Stimulated activated naive CD8-positive, alpha-beta T cell treated with anti-CD3 and anti-CD28 coated beads, Interleukin-15, amount 100 ng/mL, for 72 hours (primary cell): ENCODE measurements around the gene SNAP47.

Experiments
- ATAC-seq: fragments of 150-1000 bp; cut with Tn5 transposase; 2 replicates; pipeline ENCODE4 v1.10.0; 2021; ENCODE audit warnings: mild to moderate bottlenecking, moderate library complexity
- DNase-seq, 2 donors: peaks; one replicate each; pipeline ENCODE4 v3.0.0; 2021 to 2022
- H3K27ac Mint-ChIP-seq, 2 donors: one replicate each; pipeline ENCODE4 v1.8.0; 2022; ENCODE audit warnings: mild to moderate bottlenecking in 2 of 2, mixed read lengths in 2 of 2, moderate library complexity in 2 of 2
- H3K27me3 Mint-ChIP-seq: one replicate; pipeline ENCODE4 v1.8.0; 2022; ENCODE audit warnings: mixed read lengths
- H3K4me1 Mint-ChIP-seq: one replicate; pipeline ENCODE4 v1.8.0; 2022; ENCODE audit warnings: mild to moderate bottlenecking, mixed read lengths
- H3K4me3 Mint-ChIP-seq, 2 donors: one replicate each; pipeline ENCODE4 v1.8.0; 2022; ENCODE audit warnings: mild to moderate bottlenecking in 2 of 2, mixed read lengths in 2 of 2, moderate library complexity in 1 of 2
- H3K9me3 Mint-ChIP-seq, 2 donors: one replicate each; pipeline ENCODE4 v1.8.0; 2022; ENCODE audit warnings: mixed read lengths in 2 of 2

The SNAP47 gene

DNA sequence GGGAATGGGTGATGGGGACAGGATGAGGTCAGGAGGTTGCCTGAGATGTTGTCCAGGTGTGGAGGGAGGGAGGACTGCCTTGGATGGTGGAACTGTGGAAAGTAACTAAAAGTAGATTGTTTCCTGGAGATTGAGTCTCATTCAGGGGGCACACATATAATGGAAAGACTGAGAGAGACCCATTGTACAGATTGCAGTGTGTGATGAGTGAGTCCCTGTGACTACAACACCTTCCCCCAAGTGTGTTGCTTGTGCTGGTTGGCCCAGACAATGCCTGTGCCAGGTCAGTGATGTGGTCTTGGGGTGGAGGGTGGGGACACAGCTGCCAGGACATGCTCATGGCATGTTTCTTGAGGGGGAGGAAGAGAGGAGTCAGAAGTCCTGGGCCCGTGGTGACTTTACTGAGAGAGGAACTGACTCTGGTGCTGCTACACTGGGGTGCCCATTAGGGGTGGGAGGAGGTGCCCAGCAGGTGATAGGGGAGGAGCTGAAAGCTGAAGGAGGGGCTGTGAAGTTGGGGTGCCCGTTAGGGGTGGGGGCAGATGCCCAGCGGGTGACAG lies 5.2 kb downstream of the SNAP47 start:
- Mint-ChIP-seq H3K4me3 (no peak overlapping the region), H3K27ac (peak overlapping the region in 1 of 2 donors; percentile 42), H3K4me1 (peaks cover 75% of the 10 kb centered on the region), H3K27me3 (no peaks in the 10 kb centered on the region), H3K9me3 (no peaks in the 10 kb centered on the region)
- ATAC-seq = no peak
- no peak for DNase-seq

DNA sequence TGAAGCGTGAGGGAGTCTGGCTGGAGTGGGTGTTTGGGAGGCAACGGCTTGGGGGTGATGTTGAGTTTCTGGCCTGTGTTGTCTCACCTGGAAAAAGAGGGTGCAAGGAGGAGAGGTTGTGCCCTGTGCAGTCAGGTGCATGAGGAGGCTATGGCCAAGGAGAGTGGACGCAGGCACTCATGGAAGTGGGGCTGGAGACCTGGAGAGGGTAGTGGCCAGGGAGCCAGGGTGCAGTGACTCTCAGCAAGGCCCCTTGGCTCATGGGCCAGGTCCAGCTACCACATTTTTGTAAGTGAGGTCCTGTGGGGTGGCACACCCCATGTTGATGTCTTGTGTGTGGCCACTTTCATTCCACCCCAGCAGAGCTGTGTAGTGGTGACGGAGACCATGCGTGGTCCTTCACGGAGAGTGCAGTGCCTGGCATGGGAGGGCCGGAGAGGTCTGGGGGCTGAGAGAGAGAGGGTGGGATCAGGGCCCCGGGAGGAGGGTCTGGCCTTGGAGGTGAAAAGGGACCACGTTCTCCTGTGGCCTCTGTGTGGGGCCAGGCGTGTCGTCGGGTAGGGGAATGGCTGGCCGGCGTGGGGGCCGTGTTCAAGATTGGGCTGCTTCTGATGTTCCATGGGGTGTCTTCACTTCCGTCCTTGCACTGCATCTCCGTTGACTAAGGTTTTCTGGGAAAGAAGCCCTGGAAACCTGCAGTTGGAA lies 6.1 kb downstream of the SNAP47 start:
- H3K4me1 Mint-ChIP-seq = peaks cover 67% of the 10 kb centered on the region
- H3K27ac Mint-ChIP-seq = peak overlapping the region in 1 of 2 donors; percentile 80
- H3K4me3 Mint-ChIP-seq = no peak overlapping the region
- no peak for DNase-seq
- ATAC-seq = no peak
- no peaks in the 10 kb centered on the region for H3K9me3 Mint-ChIP-seq
- H3K27me3 Mint-ChIP-seq = no peaks in the 10 kb centered on the region

DNA sequence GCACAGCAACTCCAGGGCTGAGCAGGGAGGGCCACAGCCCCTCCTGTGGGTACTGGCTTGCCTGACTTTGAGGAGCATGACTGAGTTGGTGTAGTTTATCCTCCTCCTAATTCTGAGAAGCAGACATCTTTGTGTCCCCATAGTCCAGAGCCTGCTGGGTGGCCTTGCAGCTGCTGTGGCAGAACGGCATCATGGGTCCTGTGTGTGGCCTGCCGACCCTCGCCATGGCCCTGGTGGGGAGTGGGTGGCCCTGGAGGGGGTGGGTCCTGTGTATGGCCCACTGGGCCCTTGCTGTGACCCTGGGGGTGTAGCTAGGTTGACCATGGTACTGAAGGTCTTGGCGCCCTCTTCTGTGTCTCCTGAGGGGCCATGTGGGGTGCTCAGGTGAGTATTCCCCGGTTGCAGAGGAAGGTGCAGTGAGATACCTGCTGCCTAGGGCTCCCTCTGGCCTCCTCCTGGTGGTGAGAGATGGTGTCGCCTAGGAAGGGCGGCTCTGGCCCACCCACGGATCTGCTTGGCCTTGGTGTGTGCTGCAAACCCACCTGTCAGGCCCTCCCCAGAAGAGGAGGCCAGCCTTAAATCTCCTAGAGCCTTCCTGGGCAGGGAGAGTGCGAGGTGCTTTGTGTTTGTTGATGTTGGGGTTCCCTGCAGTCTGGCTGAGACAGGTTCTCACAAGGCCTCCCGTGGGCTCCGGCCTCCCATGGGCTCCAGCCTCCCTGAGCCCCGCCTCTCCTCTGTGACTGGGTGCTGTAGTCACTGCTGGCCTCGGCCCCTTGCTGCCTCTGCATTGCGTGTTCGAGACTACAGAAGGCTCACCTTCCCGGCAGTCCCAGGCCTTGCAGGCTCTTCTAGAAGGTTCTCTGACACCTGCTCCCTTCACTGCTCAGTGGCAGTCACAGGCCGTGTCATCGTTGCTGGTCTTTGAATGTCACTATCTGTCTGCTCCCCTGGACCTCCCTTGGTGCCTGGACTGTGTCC lies 7.8 kb downstream of the SNAP47 start:
- Mint-ChIP-seq H3K4me1 (peaks cover 53% of the 10 kb centered on the region), H3K27ac (peak overlapping the region; percentile 37 to 38), H3K9me3 (no peaks in the 10 kb centered on the region), H3K4me3 (no peak overlapping the region), H3K27me3 (no peaks in the 10 kb centered on the region)
- no peak for DNase-seq
- ATAC-seq = peak; percentile 21

DNA sequence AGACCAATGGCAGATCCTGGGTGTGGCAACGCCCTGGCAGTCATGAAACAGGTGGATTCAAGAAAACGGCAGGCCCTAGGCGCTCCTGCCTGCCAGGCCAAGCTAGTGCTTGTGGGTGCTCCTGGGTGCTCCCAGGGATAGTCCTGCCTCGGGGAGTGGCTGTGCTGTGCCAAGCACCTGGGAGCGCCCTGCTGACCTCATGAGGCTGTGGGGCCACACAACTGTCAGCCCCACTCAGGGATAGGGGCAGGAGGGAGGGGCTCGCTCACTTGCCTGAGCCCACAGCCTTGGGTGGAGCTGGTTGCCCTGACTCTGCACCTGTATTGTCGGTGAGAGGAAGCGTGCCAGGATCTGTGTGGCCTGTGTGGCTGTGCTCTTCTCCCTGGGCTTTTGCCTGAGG lies 9.4 kb downstream of the SNAP47 start:
- Mint-ChIP-seq H3K27ac (no peak overlapping the region), H3K4me1 (peaks cover 53% of the 10 kb centered on the region), H3K27me3 (no peaks in the 10 kb centered on the region), H3K4me3 (no peak overlapping the region), H3K9me3 (no peaks in the 10 kb centered on the region)
- no peak for ATAC-seq
- DNase-seq = no peak

DNA sequence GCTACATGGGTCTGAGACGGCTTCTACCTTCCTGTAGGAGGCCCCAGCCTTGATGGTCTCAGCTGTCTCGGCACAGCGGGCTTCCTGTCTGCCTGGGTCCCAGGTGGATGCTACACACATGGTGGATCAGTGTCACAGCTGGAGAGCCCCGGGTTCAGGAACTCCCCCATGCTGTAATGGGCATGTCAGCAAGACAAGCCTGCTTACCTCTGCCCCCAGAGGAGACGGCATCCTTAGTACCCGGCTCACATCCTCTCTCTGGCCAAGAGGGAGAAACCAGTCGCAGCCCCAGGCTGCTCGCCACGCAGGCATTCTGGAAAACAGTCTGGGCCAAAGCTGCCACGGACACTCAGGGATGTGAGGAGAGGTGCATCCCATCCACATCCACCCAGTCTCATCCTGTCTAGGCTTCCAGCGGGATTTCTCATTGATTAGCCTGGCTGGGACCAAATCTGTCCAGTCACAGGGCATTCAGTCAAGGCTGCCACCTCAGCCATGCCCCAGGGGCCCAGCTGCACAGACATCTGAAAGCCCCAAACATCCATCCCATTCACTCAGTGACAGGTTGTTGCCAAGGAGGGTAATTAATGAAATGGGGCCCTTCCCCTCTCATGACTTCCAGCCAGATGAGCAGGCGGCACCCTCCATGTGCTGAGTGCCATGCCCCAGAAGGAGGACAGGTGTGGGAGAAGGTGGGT lies 10.5 kb downstream of the SNAP47 start:
- Mint-ChIP-seq H3K27ac (no peak overlapping the region), H3K4me1 (peaks cover 43% of the 10 kb centered on the region), H3K27me3 (no peaks in the 10 kb centered on the region), H3K9me3 (no peaks in the 10 kb centered on the region), H3K4me3 (no peak overlapping the region)
- DNase-seq (no peak), ATAC-seq (no peak)

DNA sequence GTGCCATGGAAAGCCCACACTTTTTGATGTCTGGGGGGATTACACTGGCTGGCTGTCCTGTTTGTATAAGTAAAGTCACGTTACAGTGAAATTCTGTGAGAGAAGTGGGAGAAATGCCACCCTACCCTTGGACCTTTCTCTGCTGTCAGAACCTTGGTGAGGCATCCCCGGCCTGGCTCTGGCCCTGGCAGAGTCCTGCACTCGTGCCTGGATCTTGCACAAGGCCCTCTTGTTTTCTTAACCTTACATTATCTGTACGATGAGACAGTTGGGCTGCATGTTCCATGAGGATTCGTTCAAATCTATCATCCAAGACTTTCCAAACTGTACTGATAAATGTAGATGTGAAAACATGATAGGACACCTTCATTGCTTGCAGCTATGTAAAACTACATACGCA lies 11.4 kb downstream of the SNAP47 start:
- Mint-ChIP-seq H3K27me3 (no peaks in the 10 kb centered on the region), H3K27ac (no peak overlapping the region), H3K4me3 (no peak overlapping the region), H3K9me3 (no peaks in the 10 kb centered on the region), H3K4me1 (peaks cover 33% of the 10 kb centered on the region)
- DNase-seq = no peak
- ATAC-seq = no peak

DNA sequence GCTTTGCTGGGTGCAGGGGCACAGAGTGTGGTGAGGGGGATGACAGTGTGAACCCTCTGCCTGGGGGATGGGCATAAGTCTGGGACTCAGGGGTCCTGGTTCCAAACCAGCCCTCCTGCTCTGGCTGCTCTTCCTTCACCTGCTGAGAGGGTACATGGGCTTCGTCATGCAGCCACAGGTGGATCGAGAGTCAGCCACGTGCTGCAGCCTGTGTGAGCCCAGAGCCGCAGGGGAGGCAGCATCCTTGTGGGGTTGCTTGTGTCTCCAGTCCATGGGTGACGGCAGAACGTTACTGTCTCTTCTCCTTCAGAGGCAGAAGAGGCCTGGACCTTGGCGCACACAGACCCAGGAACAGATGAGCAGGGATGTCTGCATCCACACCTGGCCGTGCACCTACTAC lies 12.1 kb downstream of the SNAP47 start:
- H3K27me3 Mint-ChIP-seq = no peaks in the 10 kb centered on the region
- no peak overlapping the region for H3K4me3 Mint-ChIP-seq
- H3K27ac Mint-ChIP-seq = no peak overlapping the region
- H3K4me1 Mint-ChIP-seq = peaks cover 30% of the 10 kb centered on the region
- no peaks in the 10 kb centered on the region for H3K9me3 Mint-ChIP-seq
- no peak for ATAC-seq
- DNase-seq = no peak

DNA sequence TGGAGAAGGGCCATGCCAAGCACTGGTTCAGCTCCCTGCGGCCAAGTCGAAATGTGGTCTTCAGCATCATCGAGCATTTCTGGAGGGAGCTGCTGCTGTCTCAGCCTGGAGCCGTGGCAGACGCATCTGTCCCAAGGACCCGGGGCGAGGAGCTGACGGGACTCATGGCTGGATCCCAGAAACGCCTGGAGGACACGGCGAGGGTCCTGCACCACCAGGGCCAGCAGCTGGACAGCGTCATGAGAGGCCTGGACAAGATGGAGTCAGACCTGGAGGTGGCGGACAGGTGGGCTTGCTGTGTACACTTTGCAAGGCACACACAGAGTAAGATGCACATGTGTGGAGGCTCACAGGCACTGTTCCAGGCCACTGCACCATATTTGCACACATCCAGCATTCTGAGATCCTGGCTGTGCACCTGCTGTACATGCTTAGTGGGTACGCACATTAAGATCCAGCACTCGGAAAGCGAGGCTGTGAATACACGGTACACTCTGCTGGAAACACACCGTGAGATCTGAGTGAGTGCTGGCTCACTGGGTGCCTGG lies 12.8 kb downstream of the SNAP47 start:
- no peaks in the 10 kb centered on the region for H3K9me3 Mint-ChIP-seq
- ATAC-seq (peak; percentile 8), DNase-seq (no peak)
- no peak overlapping the region for H3K4me3 Mint-ChIP-seq
- H3K27ac Mint-ChIP-seq = no peak overlapping the region
- peaks cover 24% of the 10 kb centered on the region for H3K4me1 Mint-ChIP-seq
- H3K27me3 Mint-ChIP-seq = no peaks in the 10 kb centered on the region

DNA sequence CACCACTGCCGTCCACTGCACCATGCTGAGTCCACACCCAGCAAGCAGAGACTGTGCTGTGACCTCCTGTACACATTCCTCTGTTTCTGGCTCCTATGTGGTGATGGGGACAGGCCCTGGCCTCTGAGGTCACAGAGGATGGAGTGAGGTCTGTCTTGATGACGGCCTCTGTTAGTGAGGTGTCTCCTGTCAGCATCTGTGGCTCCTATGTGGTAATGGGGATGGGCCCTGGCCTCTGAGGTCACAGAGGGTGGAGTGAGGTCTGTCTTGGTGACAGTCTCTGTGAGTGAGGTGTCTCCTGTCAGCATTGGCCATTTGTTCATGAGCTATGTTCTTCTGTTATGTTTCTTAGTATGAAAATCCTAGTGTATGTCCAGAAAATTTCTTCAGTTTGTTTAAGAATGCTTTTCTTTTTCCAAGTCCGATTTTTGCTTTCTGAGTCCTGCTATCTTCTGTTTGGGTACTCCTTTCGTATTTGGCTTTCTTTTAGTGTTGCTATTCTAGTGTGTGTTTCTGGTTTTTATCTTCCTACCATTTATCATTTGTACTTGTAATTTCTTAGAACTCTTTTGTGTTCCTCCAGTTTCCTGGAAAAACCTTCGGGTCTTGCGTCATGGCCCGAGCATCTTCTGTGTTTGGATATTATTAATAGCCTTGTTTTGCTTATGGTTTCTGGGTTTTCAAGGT lies 13.4 kb downstream of the SNAP47 start:
- ATAC-seq (peak; percentile 74), DNase-seq (no peak)
- peaks cover 17% of the 10 kb centered on the region for H3K4me1 Mint-ChIP-seq
- no peaks in the 10 kb centered on the region for H3K9me3 Mint-ChIP-seq
- no peak overlapping the region for H3K4me3 Mint-ChIP-seq
- peak overlapping the region in 1 of 2 donors; percentile 16 for H3K27ac Mint-ChIP-seq
- no peaks in the 10 kb centered on the region for H3K27me3 Mint-ChIP-seq

DNA sequence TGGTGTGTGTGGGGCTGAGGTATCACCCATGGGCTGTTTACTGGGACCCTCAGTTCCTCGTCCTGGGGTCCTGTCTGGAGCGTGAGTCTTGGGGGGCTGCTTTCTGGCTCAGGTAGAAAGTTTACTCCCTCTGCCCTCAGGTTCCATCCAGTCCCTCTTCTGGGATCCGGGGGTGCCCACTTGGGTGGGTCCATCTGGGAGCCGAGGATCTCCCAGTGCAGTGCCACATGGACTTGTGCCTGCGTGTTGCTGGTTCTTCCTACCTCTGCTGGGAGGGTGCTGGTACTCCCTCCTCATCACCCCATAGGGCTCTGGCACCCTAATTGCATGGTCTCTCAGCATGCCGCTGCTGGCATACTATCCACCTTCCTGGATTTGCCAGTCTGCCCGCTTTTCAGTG lies 14.0 kb downstream of the SNAP47 start:
- no peak for ATAC-seq
- Mint-ChIP-seq H3K27ac (peak overlapping the region in 1 of 2 donors; percentile 42), H3K9me3 (no peaks in the 10 kb centered on the region), H3K4me1 (peaks cover 13% of the 10 kb centered on the region), H3K27me3 (no peaks in the 10 kb centered on the region), H3K4me3 (no peak overlapping the region)
- DNase-seq = no peak

DNA sequence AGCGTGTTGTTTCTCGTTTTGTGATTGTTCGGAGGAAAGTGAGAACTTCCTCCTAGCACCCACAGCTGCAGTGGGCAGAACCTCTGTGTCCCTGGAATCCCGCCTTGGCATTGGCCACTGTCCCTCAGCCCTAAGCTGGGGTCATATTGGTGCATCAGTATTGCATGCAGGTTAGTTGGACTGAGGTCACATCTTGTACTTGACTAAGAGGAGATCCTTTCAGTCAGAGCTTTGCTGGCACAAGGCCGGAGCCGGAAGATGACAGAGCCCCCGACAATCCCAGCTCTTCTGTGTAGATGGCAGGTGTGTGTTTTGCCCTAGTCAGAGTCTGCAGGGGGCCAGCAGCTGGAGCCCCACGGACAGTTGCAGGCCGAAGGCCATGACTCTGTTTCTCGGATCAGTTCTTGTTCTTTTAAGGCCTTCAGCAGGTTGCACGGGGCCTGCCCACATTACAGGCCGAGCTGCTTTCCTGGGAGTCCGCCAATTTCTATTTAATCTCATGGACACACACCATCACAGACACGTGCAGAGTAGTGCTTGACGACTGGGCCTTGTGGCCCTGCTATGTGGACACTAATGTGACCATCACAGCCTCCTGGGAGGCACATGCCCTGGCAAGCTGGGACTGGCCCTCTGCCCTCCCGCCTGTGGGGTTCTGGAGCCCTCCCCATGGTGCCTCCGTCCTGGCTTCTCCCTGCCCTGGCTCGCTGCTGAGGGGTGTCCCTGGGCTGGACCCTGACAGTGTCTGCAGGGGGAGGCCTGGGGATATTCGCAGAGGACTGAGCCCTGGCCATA lies 14.9 kb downstream of the SNAP47 start:
- no peak for ATAC-seq

DNA sequence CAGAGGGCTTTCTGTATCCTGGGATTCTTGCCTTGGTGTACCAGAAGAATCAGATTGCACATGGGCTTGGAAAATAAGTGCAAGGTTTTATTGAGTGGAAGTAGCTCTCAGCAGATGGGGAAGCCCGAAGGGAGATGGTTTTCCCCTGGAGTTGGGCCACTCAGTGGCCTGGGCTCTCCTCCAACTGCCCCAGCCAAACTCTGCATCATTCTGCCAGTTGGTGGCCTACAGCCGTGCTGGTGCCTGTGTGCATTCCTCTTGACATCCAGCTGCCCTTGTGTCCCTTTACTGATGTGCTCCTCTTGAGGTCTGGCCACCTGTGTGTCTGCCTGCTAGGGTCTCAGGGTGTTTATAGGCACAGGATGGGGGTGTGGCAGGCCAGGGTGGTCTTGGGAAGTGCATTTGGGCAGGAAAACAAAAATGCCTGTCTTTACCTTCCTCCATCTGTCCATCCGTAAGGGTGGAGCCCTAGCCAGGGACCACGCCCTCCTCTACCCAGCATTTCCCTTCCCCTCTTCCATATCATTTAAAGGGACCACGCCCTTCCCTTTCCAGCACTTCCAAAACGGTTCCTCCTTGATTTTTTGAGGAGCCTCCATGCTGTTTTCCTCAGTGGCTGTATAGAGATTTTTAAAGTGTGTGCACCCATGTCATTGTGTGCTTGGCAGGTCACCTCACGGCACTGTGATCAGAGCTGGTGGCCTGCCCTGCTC lies 18.9 kb downstream of the SNAP47 start:
- DNase-seq (no peak), ATAC-seq (no peak)
- Mint-ChIP-seq H3K27me3 (no peaks in the 10 kb centered on the region), H3K27ac (peak overlapping the region in 1 of 2 donors; percentile 27), H3K9me3 (no peaks in the 10 kb centered on the region), H3K4me1 (peaks cover 21% of the 10 kb centered on the region), H3K4me3 (no peak overlapping the region)

More for the DNA sequence above, 14.9 kb downstream of the SNAP47 start:
- Mint-ChIP-seq H3K4me3 (no peak overlapping the region), H3K27me3 (no peaks in the 10 kb centered on the region), H3K4me1 (peaks cover 13% of the 10 kb centered on the region), H3K9me3 (no peaks in the 10 kb centered on the region), H3K27ac (no peak overlapping the region)
- no peak for DNase-seq

DNA sequence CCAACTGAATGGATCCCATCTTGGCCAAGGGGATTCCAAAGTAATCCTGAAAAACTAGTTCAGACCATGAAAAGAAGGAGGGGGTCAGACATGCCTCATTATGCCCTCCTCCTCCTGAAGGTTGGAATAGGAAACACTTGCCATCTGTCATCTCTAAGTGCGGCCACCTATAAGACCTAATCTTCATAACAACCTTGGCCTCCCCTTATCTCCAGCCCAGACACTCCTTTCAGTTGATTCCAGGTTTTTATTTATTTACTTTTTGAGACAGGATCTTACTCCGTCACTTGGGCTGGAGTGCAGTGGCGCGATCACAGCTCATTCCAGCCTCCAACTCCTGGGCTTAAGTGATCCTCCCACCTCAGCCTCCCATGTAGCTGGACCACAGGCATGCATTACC lies 19.7 kb downstream of the SNAP47 start:
- Mint-ChIP-seq H3K4me3 (no peak overlapping the region), H3K27me3 (no peaks in the 10 kb centered on the region), H3K9me3 (no peaks in the 10 kb centered on the region), H3K4me1 (peaks cover 25% of the 10 kb centered on the region), H3K27ac (no peak overlapping the region)
- ATAC-seq = no peak
- DNase-seq = no peak
